ENCODE measurements around the gene F2.

DNA sequence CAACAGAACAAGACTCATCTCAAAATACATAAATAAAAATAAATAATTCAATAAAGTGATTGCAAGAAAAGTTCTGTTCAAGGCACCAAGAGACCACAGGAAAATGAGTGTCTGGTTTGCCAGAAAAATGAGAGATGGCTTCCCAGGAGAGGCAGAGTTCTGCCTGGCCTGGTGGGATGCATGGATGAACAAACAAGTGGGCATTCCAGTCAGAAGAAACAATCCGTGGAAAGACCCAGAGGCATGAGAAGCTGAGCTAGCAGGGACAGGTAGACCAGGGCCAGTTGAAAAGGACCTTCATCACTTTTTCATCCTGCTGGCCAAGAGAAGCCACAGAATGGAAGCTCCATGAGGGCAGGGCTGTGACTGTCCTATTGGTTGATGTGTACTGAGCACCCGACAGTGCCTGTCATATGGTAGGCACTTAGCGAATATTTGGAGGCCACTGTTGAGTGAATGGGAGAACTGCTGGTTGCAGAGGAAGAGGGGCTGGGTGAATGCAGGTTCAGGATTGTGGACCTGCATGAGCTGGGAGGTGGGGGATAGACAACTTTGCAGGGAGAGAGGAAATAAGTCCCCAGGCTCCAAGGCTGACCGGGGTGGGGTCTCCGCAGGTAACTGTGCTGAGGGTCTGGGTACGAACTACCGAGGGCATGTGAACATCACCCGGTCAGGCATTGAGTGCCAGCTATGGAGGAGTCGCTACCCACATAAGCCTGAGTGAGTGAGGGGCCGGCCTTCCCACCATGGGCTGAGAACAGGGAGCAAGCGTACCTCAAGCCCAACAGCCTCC lies 3.7 kb downstream of the F2 start:
- no peak for TF ChIP-seq SP1 (IDR thresholded peaks at IDR 0.05; ENCODE audit: low read depth)
- TF ChIP-seq CTCF (IDR thresholded peaks at IDR 0.05 in 2 of 3, conservative IDR thresholded peaks at IDR 0.05 in 1 of 3; ENCODE audit: borderline replicate concordance in 1 of 3, insufficient read depth in 1 of 3, low read depth in 2 of 3, low read length in 2 of 3): no peak
